CD14-positive monocyte (primary cell): ENCODE data around the gene PIGV. TPM values are rescaled to one million over a fixed set of nuclear protein-coding genes. Genes with fewer than 3 reads are reported as not detected.
A peak's percentile ranks its signal among the peaks of the same experiment; 100 is the strongest.

Experiments
- DNase-seq, 3 donors: peaks; one replicate each; pipeline ENCODE4 v3.0.0-alpha.2; 2011 to 2022
- H2AFZ ChIP-seq: 2 replicates; pipeline ENCODE4 v1.6.0; 2012; ENCODE audit warnings: mild to moderate bottlenecking, low read depth, low read length, inconsistent platforms; ENCODE audit not compliant: insufficient read depth, poor library complexity, severe bottlenecking
- H3K27ac ChIP-seq, 2 donors: 1 replicate in 1 of 2; 2 replicates in 1 of 2; pipeline ENCODE4 v1.5.1; 2012 to 2013; ENCODE audit warnings: low read length in 2 of 2, control low read depth in 1 of 2, inconsistent platforms in 1 of 2, low read depth in 1 of 2, mild to moderate bottlenecking in 1 of 2
- H3K27me3 ChIP-seq, 2 donors: one replicate each; pipeline versions ENCODE4 v1.6.0 to v1.6.1; 2011 to 2013; ENCODE audit warnings: low read length in 2 of 2; ENCODE audit not compliant: control insufficient read depth in 2 of 2, insufficient read depth in 2 of 2
- H3K36me3 ChIP-seq, 2 donors: replicated peaks in 1 of 2; 1 replicate in 1 of 2; 2 replicates in 1 of 2; pipeline versions ENCODE4 v1.5.1 to v1.6.1; 2012 to 2013; ENCODE audit warnings: low read length in 2 of 2, control low read depth in 1 of 2, inconsistent platforms in 1 of 2, mild to moderate bottlenecking in 1 of 2; ENCODE audit not compliant: insufficient read depth in 2 of 2, control insufficient read depth in 1 of 2
- H3K4me1 ChIP-seq, 2 donors: 1 replicate in 1 of 2; 2 replicates in 1 of 2; pipeline versions ENCODE4 v1.5.1 to v1.6.1; 2012 to 2013; ENCODE audit warnings: low read length in 2 of 2, control low read depth in 1 of 2, inconsistent platforms in 1 of 2, mild to moderate bottlenecking in 1 of 2, moderate library complexity in 1 of 2; ENCODE audit not compliant: insufficient read depth in 2 of 2, control insufficient read depth in 1 of 2
- H3K4me2 ChIP-seq: replicated peaks from 2 replicates; pipeline ENCODE3; 2012; ENCODE audit warnings: low read length, moderate library complexity, mild to moderate bottlenecking; ENCODE audit not compliant: poor library complexity, severe bottlenecking; ENCODE audit errors: extremely low read depth
- H3K4me3 ChIP-seq, 3 experiments: fragments of 200-600 bp in 1 of 3; sonication (generic) in 1 of 3; replicated peaks in 1 of 3; 1 replicate in 2 of 3; 2 replicates in 1 of 3; pipeline ENCODE4 v1.5.1; 2011 to 2013; ENCODE audit warnings: low read length in 3 of 3, mild to moderate bottlenecking in 3 of 3, control low read depth in 2 of 3, low read depth in 2 of 3, inconsistent platforms in 1 of 3, moderate library complexity in 1 of 3
- H3K79me2 ChIP-seq: 2 replicates; pipeline ENCODE4 v1.6.0; 2012; ENCODE audit warnings: mild to moderate bottlenecking, control low read depth, inconsistent platforms, low read length, moderate library complexity; ENCODE audit not compliant: insufficient read depth
- H3K9ac ChIP-seq: 2 replicates; pipeline ENCODE4 v1.6.0; 2017; ENCODE audit warnings: low read length, mild to moderate bottlenecking; ENCODE audit not compliant: insufficient read depth, poor library complexity, severe bottlenecking
- H3K9me3 ChIP-seq, 2 donors: replicated peaks in 1 of 2; 1 replicate in 1 of 2; 2 replicates in 1 of 2; pipeline versions ENCODE4 v1.5.1 to v1.6.1; 2012 to 2013; ENCODE audit warnings: low read length in 2 of 2, control low read depth in 1 of 2; ENCODE audit not compliant: control insufficient read depth in 1 of 2, insufficient read depth in 1 of 2
- H4K20me1 ChIP-seq: 2 replicates; pipeline ENCODE4 v1.6.0; 2012; ENCODE audit warnings: mild to moderate bottlenecking, low read length, control low read depth, moderate library complexity; ENCODE audit not compliant: insufficient read depth
- H3K27ac Mint-ChIP-seq, 7 donors: one replicate each; pipeline ENCODE4 v1.8.0; 2020; ENCODE audit warnings: mild to moderate bottlenecking in 7 of 7, mixed read lengths in 7 of 7, moderate library complexity in 6 of 7, inconsistent platforms in 2 of 7
- H3K27me3 Mint-ChIP-seq, 3 donors: one replicate each; pipeline ENCODE4 v1.8.0; 2021 to 2022; ENCODE audit warnings: low read depth in 3 of 3, mild to moderate bottlenecking in 3 of 3, mixed read lengths in 3 of 3, moderate library complexity in 3 of 3, inconsistent platforms in 1 of 3
- H3K36me3 Mint-ChIP-seq, 2 donors: one replicate each; pipeline ENCODE4 v1.8.0; 2020; ENCODE audit warnings: mixed read lengths in 2 of 2, inconsistent platforms in 1 of 2, mild to moderate bottlenecking in 1 of 2
- H3K4me1 Mint-ChIP-seq: one replicate; pipeline ENCODE4 v1.8.0; 2020; ENCODE audit warnings: mild to moderate bottlenecking, mixed read lengths
- H3K4me3 Mint-ChIP-seq, 2 donors: one replicate each; pipeline ENCODE4 v1.8.0; 2020; ENCODE audit warnings: mild to moderate bottlenecking in 2 of 2, mixed read lengths in 2 of 2, moderate library complexity in 1 of 2
- H3K9me3 Mint-ChIP-seq, 7 donors: one replicate each; pipeline ENCODE4 v1.8.0; 2020 to 2022; ENCODE audit warnings: mixed read lengths in 7 of 7, mild to moderate bottlenecking in 6 of 7, moderate library complexity in 6 of 7, inconsistent platforms in 2 of 7
- CTCF ChIP-seq: fragments of 200-600 bp; IDR thresholded peaks from one replicate; pipeline ENCODE4 v1.8.0; 2022; ENCODE audit warnings: antibody characterized with exemption, mild to moderate bottlenecking
- WGBS: methylation state at CpG from one replicate; pipeline ENCODE4 v1.1.5; 2013; ENCODE audit warnings: missing lambda C conversion rate; ENCODE audit not compliant: insufficient coverage; 5-methylcytosine and 5-hydroxymethylcytosine counted together
- intact Hi-C, 2 donors: fragments of 100-400 bp; cut with micrococcal nuclease; formaldehyde crosslinking; loops; one replicate each; pipeline versions ENCODE4 v1.15.0 to v1.15.1; 2023
- polyA plus RNA-seq, 3 donors: library from polyadenylated mRNA; depleted of rRNA in 1 of 3; unstranded in 2 of 3; stranded (reverse) in 1 of 3; fragments of 300-500 nt in 2 of 3; fragments of >200 nt in 1 of 3; fragmentation: Illumina TruSeq in 2 of 3; gene quantifications; 1 replicate in 2 of 3; 2 replicates in 1 of 3; pipeline ENCODE4 v1.2.3, GENCODE V29; 2012 to 2021

Gene PIGV
- polyA plus RNA-seq, 3 donors, result 5.7 to 9.5 (median 8.3) TPM

DNA sequence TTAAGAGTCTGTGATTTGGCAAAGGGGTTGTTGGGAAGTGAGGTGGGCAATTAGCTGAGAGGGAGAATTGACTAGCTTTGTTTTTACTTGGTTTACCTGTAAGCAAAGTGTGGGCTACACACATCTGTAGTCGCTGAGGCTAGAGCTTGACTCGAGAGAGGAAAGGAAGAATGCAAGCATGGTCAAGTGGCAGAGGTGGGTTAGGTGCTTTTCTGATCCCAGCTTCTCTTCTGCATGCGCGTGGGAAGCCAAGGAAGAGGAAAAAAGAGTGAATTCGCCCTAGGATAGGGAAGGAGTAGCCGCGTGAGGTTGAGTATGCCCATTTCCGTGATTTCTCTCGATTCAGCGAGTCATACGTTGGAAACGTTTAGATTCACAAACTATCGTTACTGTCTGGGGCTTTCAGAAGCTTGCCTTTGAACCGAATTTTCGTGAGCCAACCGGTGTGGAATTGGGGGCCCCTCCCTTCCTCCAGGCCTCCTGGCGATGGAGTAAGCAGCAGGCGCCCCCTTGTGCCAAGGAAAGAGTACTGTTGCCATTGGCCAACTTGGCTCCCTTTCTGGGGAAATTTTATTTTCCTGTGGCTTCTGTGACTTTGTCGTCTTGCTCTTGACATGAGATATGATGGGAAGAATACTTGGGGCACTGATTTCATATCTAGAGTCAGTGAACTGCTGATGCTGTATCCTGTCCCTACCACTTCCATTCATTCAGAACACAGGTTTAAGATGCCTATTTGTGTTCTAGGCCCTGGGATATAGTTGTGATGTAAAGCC is 1.3 kb downstream of the PIGV start:
- Histone ChIP-seq H3K4me2 (peak overlapping the region; percentile 90), H2AFZ (peak overlapping the region; percentile 93), H3K27ac (peak overlapping the region; percentile 4 to 97), H3K36me3 (peaks cover 5 to 27% of the 10 kb centered on the region in 2 donors), H3K4me3 (peak overlapping the region; percentile 71 to 97 (median 90)), H4K20me1 (no peaks in the 10 kb centered on the region), H3K27me3 (no peaks in the 10 kb centered on the region), H3K9me3 (no peaks in the 10 kb centered on the region), H3K79me2 (peaks cover 35% of the 10 kb centered on the region), H3K4me1 (peaks cover 40 to 48% of the 10 kb centered on the region in 2 donors), H3K9ac (peak overlapping the region; percentile 87)
- Mint-ChIP-seq H3K36me3 (peaks cover 13 to 15% of the 10 kb centered on the region in 2 donors), H3K4me3 (peak overlapping the region; percentile 97 to 98), H3K4me1 (peaks cover 52% of the 10 kb centered on the region), H3K9me3 (no peaks in the 10 kb centered on the region), H3K27ac (peak overlapping the region; percentile 82 to 99 (median 99)), H3K27me3 (peaks cover 0 to 2% (median 0%) of the 10 kb centered on the region in 3 donors)
- peak; percentile 67 to 81 (median 79) for DNase-seq
- 0% methylated on average over 16 of the region's 19 CpGs for WGBS
- peak; percentile 95 for TF ChIP-seq CTCF
- intact Hi-C loops, result loop anchor here (1.0 to 5.0 kb wide), 4 partner anchors 47 to 288 kb away; partner anchors contain the start of gene ARID1A (in 1 of the 2)

- H3K4me1 ChIP-seq, result peaks cover 35 to 43% of the 10 kb centered on the region in 2 donors
- H3K4me2 ChIP-seq, result peak overlapping the region; percentile 90
- no peak overlapping the region for H3K4me3 ChIP-seq
- H3K36me3 Mint-ChIP-seq, result peaks cover 18 to 20% of the 10 kb centered on the region in 2 donors
- no peaks in the 10 kb centered on the region for H3K9me3 Mint-ChIP-seq
- TF ChIP-seq CTCF, result no peak
- no CpG with 5 or more reads among the region's 3 CpGs for WGBS
- DNase-seq, result no peak
- peaks cover 10 to 32% of the 10 kb centered on the region in 2 donors for H3K36me3 ChIP-seq
- peaks cover 0 to 2% (median 0%) of the 10 kb centered on the region in 3 donors for H3K27me3 Mint-ChIP-seq
- no peak overlapping the region for H3K9ac ChIP-seq
- H2AFZ ChIP-seq, result no peak overlapping the region
- H3K27ac ChIP-seq, result no peak overlapping the region
- no peaks in the 10 kb centered on the region for H4K20me1 ChIP-seq
- H3K27ac Mint-ChIP-seq, result no peak overlapping the region
- no peaks in the 10 kb centered on the region for H3K27me3 ChIP-seq
- intact Hi-C loops, result loop anchor here (2.0 to 5.0 kb wide), 3 partner anchors 47 to 289 kb away; partner anchors contain the start of gene ARID1A (in 1 of the 2)
- peaks cover 30% of the 10 kb centered on the region for H3K79me2 ChIP-seq
- H3K4me3 Mint-ChIP-seq, result no peak overlapping the region
- peaks cover 47% of the 10 kb centered on the region for H3K4me1 Mint-ChIP-seq
- H3K9me3 ChIP-seq, result no peaks in the 10 kb centered on the region
These were observed 1.8 kb downstream of the PIGV start for GRCh38 chr1:26789612-26789865.
